ENCODE results near the gene ANKS1B. TPM values are rescaled to one million over a fixed set of nuclear protein-coding genes. Genes with fewer than 3 reads are reported as not detected.

The ANKS1B gene
- total RNA-seq, 4 donors from 2014 or later, result 4.9 to 15.4 (median 9.4) TPM

- Histone ChIP-seq H3K4me3 (no peak overlapping the region), H3K27me3 (no peaks in the 10 kb centered on the region), H3K4me1 (no peaks in the 10 kb centered on the region), H3K36me3 (no peaks in the 10 kb centered on the region), H3K9me3 (no peaks in the 10 kb centered on the region), H3K27ac (no peak overlapping the region)
- TF ChIP-seq POLR2A (IDR thresholded peaks at IDR 0.05) (no peak), CTCF (IDR thresholded peaks at IDR 0.05) (no peak), EP300 (IDR thresholded peaks at IDR 0.05) (no peak), POLR2AphosphoS5 (IDR thresholded peaks at IDR 0.05) (no peak)
- no peak for DNase-seq (ENCODE audit: low spot score in 2 of 2)
- 57% methylated on average over 5 of the region's 5 CpGs for WGBS
These were observed 915.6 kb downstream of the ANKS1B start for GRCh38 chr12:99068993-99069747.

GRCh38 chr12:99067171-99067785 lies 917.5 kb downstream of the ANKS1B start:
- H3K9me3 ChIP-seq, result no peaks in the 10 kb centered on the region
- no peak overlapping the region for H3K4me3 ChIP-seq
- no peak for TF ChIP-seq POLR2AphosphoS5 (IDR thresholded peaks at IDR 0.05)
- no peak for TF ChIP-seq CTCF (IDR thresholded peaks at IDR 0.05)
- no peak for TF ChIP-seq EP300 (IDR thresholded peaks at IDR 0.05)
- TF ChIP-seq POLR2A (IDR thresholded peaks at IDR 0.05), result no peak
- no peak for DNase-seq (ENCODE audit: low spot score in 2 of 2)
- H3K27ac ChIP-seq, result no peak overlapping the region
- no peaks in the 10 kb centered on the region for H3K36me3 ChIP-seq
- H3K4me1 ChIP-seq, result no peaks in the 10 kb centered on the region
- H3K27me3 ChIP-seq, result no peaks in the 10 kb centered on the region
- whole genome bisulfite sequencing, result 93% methylated on average over 1 of the region's 1 CpG

GRCh38 chr12:99066726-99067125 lies 918.0 kb downstream of the ANKS1B start:
- Histone ChIP-seq H3K27me3 (no peaks in the 10 kb centered on the region), H3K27ac (no peak overlapping the region), H3K4me1 (no peaks in the 10 kb centered on the region), H3K9me3 (no peaks in the 10 kb centered on the region), H3K36me3 (no peaks in the 10 kb centered on the region), H3K4me3 (no peak overlapping the region)
- 63% methylated on average over 3 of the region's 3 CpGs for WGBS
- DNase-seq (ENCODE audit: low spot score in 2 of 2), result no peak
- TF ChIP-seq POLR2A (IDR thresholded peaks at IDR 0.05), result no peak
- no peak for TF ChIP-seq POLR2AphosphoS5 (IDR thresholded peaks at IDR 0.05)
- TF ChIP-seq CTCF (IDR thresholded peaks at IDR 0.05), result no peak
- no peak for TF ChIP-seq EP300 (IDR thresholded peaks at IDR 0.05)

- no peak for TF ChIP-seq POLR2AphosphoS5 (IDR thresholded peaks at IDR 0.05)
- no peak for TF ChIP-seq CTCF (IDR thresholded peaks at IDR 0.05)
- TF ChIP-seq POLR2A (IDR thresholded peaks at IDR 0.05), result no peak
- no peak for TF ChIP-seq EP300 (IDR thresholded peaks at IDR 0.05)
- Histone ChIP-seq H3K9me3 (no peaks in the 10 kb centered on the region), H3K4me1 (no peaks in the 10 kb centered on the region), H3K36me3 (no peaks in the 10 kb centered on the region), H3K4me3 (no peak overlapping the region), H3K27me3 (no peaks in the 10 kb centered on the region), H3K27ac (no peak overlapping the region)
- no peak for DNase-seq (ENCODE audit: low spot score in 2 of 2)
- WGBS, result 78% methylated on average over 4 of the region's 4 CpGs
These were observed 921.6 kb downstream of the ANKS1B start for GRCh38 chr12:99063182-99063581.

GRCh38 chr12:99059824-99060511 lies 924.8 kb downstream of the ANKS1B start:
- no peaks in the 10 kb centered on the region for H3K9me3 ChIP-seq
- H3K36me3 ChIP-seq, result no peaks in the 10 kb centered on the region
- H3K27me3 ChIP-seq, result no peaks in the 10 kb centered on the region
- H3K4me1 ChIP-seq, result no peaks in the 10 kb centered on the region
- 46% methylated on average over 9 of the region's 9 CpGs for WGBS
- H3K27ac ChIP-seq, result no peak overlapping the region
- TF ChIP-seq CTCF (IDR thresholded peaks at IDR 0.05), result no peak
- no peak for DNase-seq (ENCODE audit: low spot score in 2 of 2)
- no peak overlapping the region for H3K4me3 ChIP-seq

All from suprapubic skin (tissue), 4 donors.